Measurements from ENCODE around the gene CLSTN2. TPM values are rescaled to one million over a fixed set of nuclear protein-coding genes. Genes with fewer than 3 reads are reported as not detected.

The CLSTN2 gene
- total RNA-seq, 1 experiment from 2014 or later = not detected

GRCh38 chr3:140461250-140461649 is 526.3 kb downstream of the CLSTN2 start:
- no peaks in the 10 kb centered on the region for H3K4me1 ChIP-seq (ENCODE audit: low read length)
- no peaks in the 10 kb centered on the region for H3K79me2 ChIP-seq (ENCODE audit: low read length)
- H3K9me2 ChIP-seq (replicated peaks; ENCODE audit: insufficient read depth, low read length) = no peaks in the 10 kb centered on the region

GRCh38 chr3:140463355-140463754 is 528.4 kb downstream of the CLSTN2 start:
- DNase-seq = no peak
- H3K36me3 ChIP-seq (ENCODE audit: insufficient read depth, low read length) = no peaks in the 10 kb centered on the region
- no peaks in the 10 kb centered on the region for H3K27me3 ChIP-seq (ENCODE audit: low read length)
- H3K9me2 ChIP-seq (replicated peaks; ENCODE audit: insufficient read depth, low read length) = no peaks in the 10 kb centered on the region
- H3K9ac ChIP-seq (ENCODE audit: low read length) = no peak overlapping the region
- H4K20me1 ChIP-seq (ENCODE audit: insufficient read depth, low read depth, low read length) = no peaks in the 10 kb centered on the region
- H3K27ac ChIP-seq (ENCODE audit: low read length) = no peak overlapping the region
- H3K9me3 ChIP-seq (ENCODE audit: low read length) = no peaks in the 10 kb centered on the region
- no peaks in the 10 kb centered on the region for H3K79me2 ChIP-seq (ENCODE audit: low read length)
- 0 out of 2 replicates have a peak, but pooled peaks cover under 1% of the 10 kb centered on the region for H3K4me1 ChIP-seq (ENCODE audit: low read length)
- H2AFZ ChIP-seq (ENCODE audit: low read length) = no peak overlapping the region
- H3K4me2 ChIP-seq (ENCODE audit: low read depth, low read length, poor library complexity, severe bottlenecking) = no peak overlapping the region
- no peak overlapping the region for H3K4me3 ChIP-seq (ENCODE audit: low read length)

More at GRCh38 chr3:140461250-140461649, 526.3 kb downstream of the CLSTN2 start:
- Histone ChIP-seq H3K27me3 (ENCODE audit: low read length) (no peaks in the 10 kb centered on the region), H3K36me3 (ENCODE audit: insufficient read depth, low read length) (no peaks in the 10 kb centered on the region), H2AFZ (ENCODE audit: low read length) (no peak overlapping the region), H4K20me1 (ENCODE audit: insufficient read depth, low read depth, low read length) (no peaks in the 10 kb centered on the region), H3K27ac (ENCODE audit: low read length) (no peak overlapping the region), H3K4me3 (ENCODE audit: low read length) (no peak overlapping the region), H3K9me3 (ENCODE audit: low read length) (no peaks in the 10 kb centered on the region), H3K4me2 (ENCODE audit: low read depth, low read length, poor library complexity, severe bottlenecking) (no peak overlapping the region), H3K9ac (ENCODE audit: low read length) (no peak overlapping the region)
- DNase-seq = no peak

- Histone ChIP-seq H3K4me1 (ENCODE audit: low read length) (0 out of 2 replicates have a peak, but pooled peaks cover 6% of the 10 kb centered on the region), H3K27me3 (ENCODE audit: low read length) (no peaks in the 10 kb centered on the region), H4K20me1 (ENCODE audit: insufficient read depth, low read depth, low read length) (no peaks in the 10 kb centered on the region), H3K4me3 (ENCODE audit: low read length) (no peak overlapping the region), H3K9me2 (replicated peaks; ENCODE audit: insufficient read depth, low read length) (no peaks in the 10 kb centered on the region), H3K36me3 (ENCODE audit: insufficient read depth, low read length) (no peaks in the 10 kb centered on the region), H3K9ac (ENCODE audit: low read length) (no peak overlapping the region), H3K4me2 (ENCODE audit: low read depth, low read length, poor library complexity, severe bottlenecking) (no peak overlapping the region), H2AFZ (ENCODE audit: low read length) (no peak overlapping the region), H3K27ac (ENCODE audit: low read length) (no peak overlapping the region), H3K9me3 (ENCODE audit: low read length) (no peaks in the 10 kb centered on the region), H3K79me2 (ENCODE audit: low read length) (no peaks in the 10 kb centered on the region)
- no peak for DNase-seq
These were observed 531.0 kb downstream of the CLSTN2 start for GRCh38 chr3:140465988-140466387.

GRCh38 chr3:140466535-140466934 is 531.5 kb downstream of the CLSTN2 start:
- Histone ChIP-seq H2AFZ (ENCODE audit: low read length) (no peak overlapping the region), H3K27ac (ENCODE audit: low read length) (no peak overlapping the region), H4K20me1 (ENCODE audit: insufficient read depth, low read depth, low read length) (no peaks in the 10 kb centered on the region), H3K79me2 (ENCODE audit: low read length) (no peaks in the 10 kb centered on the region), H3K4me1 (ENCODE audit: low read length) (0 out of 2 replicates have a peak, but pooled peaks cover 6% of the 10 kb centered on the region), H3K9me3 (ENCODE audit: low read length) (no peaks in the 10 kb centered on the region), H3K36me3 (ENCODE audit: insufficient read depth, low read length) (no peaks in the 10 kb centered on the region), H3K4me3 (ENCODE audit: low read length) (no peak overlapping the region), H3K9ac (ENCODE audit: low read length) (no peak overlapping the region), H3K4me2 (ENCODE audit: low read depth, low read length, poor library complexity, severe bottlenecking) (no peak overlapping the region), H3K9me2 (replicated peaks; ENCODE audit: insufficient read depth, low read length) (no peaks in the 10 kb centered on the region), H3K27me3 (ENCODE audit: low read length) (peaks cover 2% of the 10 kb centered on the region; the same call in 1 of the 2 replicates)
- DNase-seq = no peak

- no peaks in the 10 kb centered on the region for H3K36me3 ChIP-seq (ENCODE audit: insufficient read depth, low read length)
- H3K9ac ChIP-seq (ENCODE audit: low read length) = no peak overlapping the region
- no peak overlapping the region for H2AFZ ChIP-seq (ENCODE audit: low read length)
- H4K20me1 ChIP-seq (ENCODE audit: insufficient read depth, low read depth, low read length) = no peaks in the 10 kb centered on the region
- peaks cover 2% of the 10 kb centered on the region; the same call in 1 of the 2 replicates for H3K27me3 ChIP-seq (ENCODE audit: low read length)
- H3K79me2 ChIP-seq (ENCODE audit: low read length) = no peaks in the 10 kb centered on the region
- no peaks in the 10 kb centered on the region for H3K9me2 ChIP-seq (replicated peaks; ENCODE audit: insufficient read depth, low read length)
- H3K27ac ChIP-seq (ENCODE audit: low read length) = no peak overlapping the region
- H3K4me3 ChIP-seq (ENCODE audit: low read length) = no peak overlapping the region
- no peak for DNase-seq
- H3K4me2 ChIP-seq (ENCODE audit: low read depth, low read length, poor library complexity, severe bottlenecking) = no peak overlapping the region
- H3K9me3 ChIP-seq (ENCODE audit: low read length) = no peaks in the 10 kb centered on the region
- H3K4me1 ChIP-seq (ENCODE audit: low read length) = 0 out of 2 replicates have a peak, but pooled peaks cover 6% of the 10 kb centered on the region
These were observed 532.2 kb downstream of the CLSTN2 start for GRCh38 chr3:140467104-140467577.

GRCh38 chr3:140467796-140468315 is 532.9 kb downstream of the CLSTN2 start:
- H3K4me2 ChIP-seq (ENCODE audit: low read depth, low read length, poor library complexity, severe bottlenecking) = no peak overlapping the region
- no peak overlapping the region for H3K9ac ChIP-seq (ENCODE audit: low read length)
- no peaks in the 10 kb centered on the region for H3K9me2 ChIP-seq (replicated peaks; ENCODE audit: insufficient read depth, low read length)
- DNase-seq = no peak
- H3K27me3 ChIP-seq (ENCODE audit: low read length) = peaks cover 2% of the 10 kb centered on the region; the same call in 1 of the 2 replicates
- H3K36me3 ChIP-seq (ENCODE audit: insufficient read depth, low read length) = no peaks in the 10 kb centered on the region
- no peaks in the 10 kb centered on the region for H4K20me1 ChIP-seq (ENCODE audit: insufficient read depth, low read depth, low read length)
- H3K79me2 ChIP-seq (ENCODE audit: low read length) = no peaks in the 10 kb centered on the region
- H3K9me3 ChIP-seq (ENCODE audit: low read length) = no peaks in the 10 kb centered on the region
- H3K4me3 ChIP-seq (ENCODE audit: low read length) = no peak overlapping the region
- H2AFZ ChIP-seq (ENCODE audit: low read length) = no peak overlapping the region
- H3K4me1 ChIP-seq (ENCODE audit: low read length) = peaks cover 12% of the 10 kb centered on the region
- H3K27ac ChIP-seq (ENCODE audit: low read length) = no peak overlapping the region

GRCh38 chr3:140468407-140468806 is 533.4 kb downstream of the CLSTN2 start:
- DNase-seq = no peak
- no peak overlapping the region for H3K4me3 ChIP-seq (ENCODE audit: low read length)
- no peaks in the 10 kb centered on the region for H3K9me2 ChIP-seq (replicated peaks; ENCODE audit: insufficient read depth, low read length)
- H3K9ac ChIP-seq (ENCODE audit: low read length) = no peak overlapping the region
- H2AFZ ChIP-seq (ENCODE audit: low read length) = no peak overlapping the region
- no peaks in the 10 kb centered on the region for H3K36me3 ChIP-seq (ENCODE audit: insufficient read depth, low read length)
- no peaks in the 10 kb centered on the region for H3K79me2 ChIP-seq (ENCODE audit: low read length)
- H4K20me1 ChIP-seq (ENCODE audit: insufficient read depth, low read depth, low read length) = no peaks in the 10 kb centered on the region
- no peak overlapping the region for H3K27ac ChIP-seq (ENCODE audit: low read length)
- H3K27me3 ChIP-seq (ENCODE audit: low read length) = peaks cover 2% of the 10 kb centered on the region; the same call in 1 of the 2 replicates
- peaks cover 16% of the 10 kb centered on the region for H3K4me1 ChIP-seq (ENCODE audit: low read length)
- H3K4me2 ChIP-seq (ENCODE audit: low read depth, low read length, poor library complexity, severe bottlenecking) = no peak overlapping the region
- H3K9me3 ChIP-seq (ENCODE audit: low read length) = no peaks in the 10 kb centered on the region

GRCh38 chr3:140469491-140469890 is 534.5 kb downstream of the CLSTN2 start:
- Histone ChIP-seq H4K20me1 (ENCODE audit: insufficient read depth, low read depth, low read length) (no peaks in the 10 kb centered on the region), H3K4me1 (ENCODE audit: low read length) (peaks cover 16% of the 10 kb centered on the region), H2AFZ (ENCODE audit: low read length) (no peak overlapping the region), H3K9me2 (replicated peaks; ENCODE audit: insufficient read depth, low read length) (no peaks in the 10 kb centered on the region), H3K27me3 (ENCODE audit: low read length) (peaks cover 2% of the 10 kb centered on the region; the same call in 1 of the 2 replicates), H3K4me2 (ENCODE audit: low read depth, low read length, poor library complexity, severe bottlenecking) (no peak overlapping the region), H3K4me3 (ENCODE audit: low read length) (no peak overlapping the region), H3K27ac (ENCODE audit: low read length) (no peak overlapping the region), H3K36me3 (ENCODE audit: insufficient read depth, low read length) (no peaks in the 10 kb centered on the region), H3K9ac (ENCODE audit: low read length) (no peak overlapping the region), H3K9me3 (ENCODE audit: low read length) (no peaks in the 10 kb centered on the region), H3K79me2 (ENCODE audit: low read length) (no peaks in the 10 kb centered on the region)
- DNase-seq = no peak
